HG03135 (cell line): Measurements from ENCODE around the gene PLA2G2A.

ENCODE experiments used
- ATAC-seq: cut with Tn5 transposase; IDR thresholded peaks from one replicate; pipeline ENCODE4 v1.9.1; 2021; ENCODE audit warnings: mild to moderate bottlenecking, moderate library complexity; ENCODE audit not compliant: unreplicated experiment

PLA2G2A gene

GRCh38 chr1:19974822-19975416 is 4.5 kb downstream of the PLA2G2A start:
- ATAC-seq = no peak

GRCh38 chr1:19973616-19974015 is 5.8 kb downstream of the PLA2G2A start:
- no peak for ATAC-seq

DNA sequence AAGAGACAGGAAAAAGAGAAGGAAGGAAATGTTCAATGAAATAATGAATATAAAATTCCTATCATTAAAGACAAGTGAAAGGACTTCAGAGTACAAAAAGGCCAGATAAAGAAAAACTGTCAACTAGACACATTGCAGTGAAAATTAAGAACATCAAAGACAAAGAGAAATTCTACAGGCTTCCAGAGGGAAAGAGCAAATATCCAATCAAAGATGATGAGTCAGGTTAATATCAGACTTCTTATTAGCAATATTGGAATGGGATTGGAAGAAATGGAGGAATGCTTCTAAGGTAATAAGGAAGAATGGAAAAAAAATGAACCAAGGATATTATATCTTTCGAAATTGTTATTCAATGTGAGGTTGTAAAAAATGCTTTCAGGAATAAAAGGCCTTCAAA is 7.8 kb downstream of the PLA2G2A start:
- no peak for ATAC-seq

DNA sequence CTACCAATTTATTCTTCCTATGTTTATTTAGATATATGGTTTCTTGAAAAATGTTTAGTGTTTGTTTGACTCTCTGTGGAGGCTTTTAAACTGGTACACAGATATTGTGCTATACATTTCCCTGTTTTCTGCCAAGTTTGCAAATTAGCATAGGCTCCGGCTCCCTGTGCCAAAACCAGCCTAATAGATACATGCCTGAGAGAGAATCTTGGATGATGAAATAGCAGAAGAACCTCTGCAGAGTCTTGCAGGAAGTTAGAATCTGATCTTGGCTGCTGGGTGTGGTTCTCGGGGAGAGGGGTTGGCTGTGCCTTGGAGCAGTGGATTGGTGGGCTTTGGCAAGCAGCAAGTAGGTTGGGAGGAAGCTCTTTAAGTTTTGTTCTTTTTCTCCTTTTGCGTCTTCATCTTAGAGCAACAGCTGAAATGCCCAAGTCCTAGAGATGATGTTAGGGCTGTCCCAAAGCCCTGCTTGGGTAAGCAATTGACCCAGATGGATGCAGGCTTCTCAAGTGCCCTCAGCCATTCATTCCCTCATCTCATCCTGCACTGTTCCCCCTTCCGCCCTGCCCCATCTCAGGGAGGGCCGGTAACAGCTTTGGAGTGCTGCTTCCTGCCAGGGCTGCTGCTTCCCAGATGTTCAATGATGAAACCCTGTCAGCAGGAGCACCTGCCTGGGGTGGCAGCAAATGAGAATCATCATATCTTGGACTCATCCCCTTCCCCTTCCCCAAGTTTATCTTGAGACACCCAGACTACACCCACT is 9.3 kb downstream of the PLA2G2A start:
- ATAC-seq = no peak

- no peak for ATAC-seq
Measured at GRCh38 chr1:19967808-19968207, 11.6 kb downstream of the PLA2G2A start.

GRCh38 chr1:19964542-19964941 is 14.9 kb downstream of the PLA2G2A start:
- ATAC-seq = no peak

DNA sequence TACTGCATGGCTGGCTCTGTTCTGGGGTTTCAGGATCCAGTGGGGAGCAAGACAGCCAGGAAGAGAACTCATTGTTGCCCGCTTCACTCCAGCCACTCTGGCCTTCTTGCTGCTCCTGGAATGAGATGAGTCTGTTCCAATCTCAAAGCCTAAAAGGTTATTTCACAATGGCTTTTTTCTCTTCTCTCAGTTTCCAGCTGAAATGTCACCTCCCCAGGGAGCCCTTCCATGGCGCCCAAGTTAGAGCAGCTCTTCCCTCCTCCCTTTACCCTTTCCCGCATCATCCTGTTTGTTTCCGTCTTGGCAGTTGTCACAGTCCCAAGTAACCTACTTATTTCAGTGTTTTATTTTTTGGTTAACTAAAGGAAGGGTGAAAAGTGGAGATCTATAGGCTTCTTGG is 15.8 kb downstream of the PLA2G2A start:
- no peak for ATAC-seq

- ATAC-seq = no peak
Measured at GRCh38 chr1:19960591-19960990, 18.8 kb downstream of the PLA2G2A start.

- no peak for ATAC-seq
Measured at GRCh38 chr1:19957779-19958178, 21.6 kb downstream of the PLA2G2A start.

- no peak for ATAC-seq
Measured at GRCh38 chr1:19955534-19956170, 23.8 kb downstream of the PLA2G2A start.

- ATAC-seq = no peak
Measured at GRCh38 chr1:19954059-19954458, 25.4 kb downstream of the PLA2G2A start.

DNA sequence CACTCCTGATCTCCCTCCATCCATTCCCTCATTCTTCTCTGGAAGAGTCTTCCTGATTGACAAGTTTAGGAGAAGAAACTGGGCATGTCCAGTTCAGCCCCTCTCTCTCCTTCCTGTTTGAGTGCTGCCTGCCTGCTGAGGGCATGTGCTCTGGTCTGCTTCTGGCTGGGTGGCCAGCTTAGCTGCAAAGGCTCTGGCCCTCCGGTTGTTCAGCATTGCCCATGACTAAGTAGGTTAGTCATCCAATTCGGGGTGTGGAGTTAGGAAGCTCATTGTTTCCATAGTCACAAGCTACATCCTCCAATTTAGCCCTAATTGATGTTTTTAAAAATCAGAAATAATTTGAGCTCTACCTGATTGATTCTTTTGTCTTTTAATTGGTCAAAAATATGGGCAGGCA is 30.4 kb downstream of the PLA2G2A start:
- no peak for ATAC-seq

- ATAC-seq = no peak
Measured at GRCh38 chr1:19946971-19947370, 32.4 kb downstream of the PLA2G2A start.

GRCh38 chr1:19946331-19946751 is 33.1 kb downstream of the PLA2G2A start:
- ATAC-seq = no peak

DNA sequence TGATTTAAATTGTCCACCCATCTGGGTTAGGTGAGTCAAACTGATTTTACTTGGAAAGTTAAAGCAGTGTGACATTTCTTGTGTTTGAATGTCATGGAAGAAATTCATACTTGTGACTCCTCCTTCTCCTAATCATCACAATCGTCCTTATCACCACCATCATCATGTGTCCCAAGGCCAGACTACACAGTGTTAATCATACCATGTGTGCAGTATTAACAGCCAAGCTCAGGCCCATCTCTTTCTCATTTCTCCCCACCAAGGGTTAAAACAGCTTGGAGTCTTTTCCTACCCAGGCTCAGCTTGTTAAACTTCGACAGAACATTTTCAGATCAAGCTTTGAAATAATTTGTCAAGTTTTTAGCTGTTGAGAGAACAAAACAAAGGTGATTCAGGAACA is 33.5 kb downstream of the PLA2G2A start:
- ATAC-seq = no peak

DNA sequence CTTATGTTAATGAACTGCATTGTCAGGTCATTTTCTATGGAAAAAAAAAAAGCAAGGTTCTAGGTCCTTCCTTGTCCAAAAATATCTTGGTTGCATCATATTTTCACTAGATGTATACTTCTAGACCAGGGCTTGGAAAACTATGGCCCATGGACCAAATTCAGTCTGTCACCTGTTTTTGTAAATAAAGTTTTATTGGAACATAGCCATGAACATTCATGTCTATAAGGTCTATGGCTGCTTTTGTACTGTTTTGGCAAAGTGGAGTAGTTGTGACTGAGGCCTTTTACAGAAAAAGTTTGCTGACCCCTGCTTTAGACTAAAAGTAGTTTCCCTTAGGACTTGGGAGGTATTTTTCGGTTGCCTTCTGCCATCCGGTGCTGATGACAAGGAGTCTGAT is 36.8 kb downstream of the PLA2G2A start:
- no peak for ATAC-seq

- ATAC-seq = no peak
Measured at GRCh38 chr1:19942088-19942487, 37.3 kb downstream of the PLA2G2A start.

DNA sequence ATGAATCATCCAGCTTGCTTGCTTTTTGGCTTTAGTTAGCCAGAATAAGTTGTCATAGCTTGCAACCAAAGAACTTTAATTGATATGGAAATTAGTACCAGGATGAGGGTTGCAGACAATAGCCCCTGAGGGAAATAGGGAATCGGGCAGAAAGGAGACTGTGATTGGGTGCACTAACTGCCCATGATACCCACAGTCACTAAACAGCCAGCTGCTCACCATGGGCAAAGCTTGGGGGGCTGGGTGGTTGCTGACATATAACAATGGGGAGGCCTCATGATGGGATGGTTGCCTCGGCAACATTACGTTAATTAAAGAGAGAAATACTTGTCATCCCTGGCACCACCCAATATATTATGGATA is 38.2 kb downstream of the PLA2G2A start:
- no peak for ATAC-seq

- no peak for ATAC-seq
Measured at GRCh38 chr1:19940486-19941205, 38.8 kb downstream of the PLA2G2A start.

- no peak for ATAC-seq
Measured at GRCh38 chr1:19938472-19938871, 40.9 kb downstream of the PLA2G2A start.

DNA sequence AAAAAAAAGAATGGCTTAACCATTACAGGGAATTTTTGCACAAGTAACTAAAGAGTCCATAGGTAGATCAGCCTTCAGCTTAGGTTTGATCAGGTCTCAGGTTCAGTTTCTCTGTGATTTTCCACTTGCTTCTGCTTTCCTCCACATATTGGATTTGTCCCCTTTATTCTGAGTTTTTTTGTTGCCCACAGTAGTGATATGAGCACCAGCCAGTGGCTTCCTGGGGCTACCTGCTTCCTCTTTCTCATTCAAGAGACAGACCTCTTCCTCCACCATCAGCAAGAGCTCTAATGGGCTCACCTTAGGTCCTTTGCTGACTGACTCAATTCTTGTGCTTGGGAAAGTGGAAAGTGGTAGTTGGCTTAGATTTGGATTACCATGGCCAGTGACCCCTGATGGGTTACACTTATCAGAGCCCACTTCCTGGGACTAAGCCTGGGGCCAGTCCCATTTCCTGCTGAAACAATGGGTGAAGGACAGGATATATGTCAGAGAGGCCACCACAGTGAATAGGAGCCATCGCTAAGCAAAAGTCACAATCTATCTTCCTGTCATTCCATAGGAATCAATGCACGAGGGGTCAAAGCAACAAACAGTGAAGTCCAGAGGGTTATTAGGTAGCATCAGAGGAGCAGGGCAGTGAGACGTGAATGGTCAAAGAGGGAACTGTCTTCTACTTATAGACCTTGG is 43.2 kb downstream of the PLA2G2A start:
- no peak for ATAC-seq
